Sigmoid colon (tissue), 7 donors: ENCODE measurements around the gene EFCAB10. TPM values are rescaled to one million over a fixed set of nuclear protein-coding genes. Genes with fewer than 3 reads are reported as not detected.
A peak's percentile ranks its signal among the peaks of the same experiment; 100 is the strongest.

ENCODE experiments used
- DNase-seq: peaks from one replicate; pipeline ENCODE4 v3.0.0-alpha.2; 2019
- H3K27ac ChIP-seq, 4 donors: fragments of 200-600 bp; sonication (generic); one replicate each; pipeline ENCODE4 v1.5.1; 2016 to 2019; ENCODE audit warnings: mild to moderate bottlenecking in 1 of 4
- H3K27me3 ChIP-seq, 3 donors: fragments of 200-600 bp; sonication (generic); one replicate each; pipeline ENCODE4 v1.5.1; 2019; ENCODE audit warnings: mild to moderate bottlenecking in 1 of 3
- H3K36me3 ChIP-seq, 4 donors: fragments of 200-600 bp; sonication (generic); one replicate each; pipeline ENCODE4 v1.5.1; 2016 to 2019
- H3K4me1 ChIP-seq, 4 donors: fragments of 200-600 bp; sonication (generic); one replicate each; pipeline ENCODE4 v1.5.1; 2017 to 2019
- H3K4me3 ChIP-seq, 4 donors: fragments of 200-600 bp; sonication (generic); one replicate each; pipeline ENCODE4 v1.5.1; 2017 to 2019; ENCODE audit warnings: mild to moderate bottlenecking in 2 of 4, moderate library complexity in 1 of 4
- H3K9me3 ChIP-seq, 4 donors: fragments of 200-600 bp in 3 of 4; sonication (generic) in 3 of 4; one replicate each; pipeline versions ENCODE4 v1.5.1 to v1.6.1; 2013 to 2019
- EP300 ChIP-seq, 4 donors: sonication (generic); formaldehyde crosslinking; IDR thresholded peaks; one replicate each; pipeline ENCODE4 v1.6.1; 2017; ENCODE audit warnings: antibody characterized with exemption in 4 of 4
- POLR2A ChIP-seq, 2 donors: fragments of 450-650 bp; IDR thresholded peaks; one replicate each; pipeline ENCODE4 v1.6.1; 2016; ENCODE audit warnings: antibody characterized with exemption in 2 of 2, mild to moderate bottlenecking in 2 of 2, moderate library complexity in 2 of 2
- POLR2AphosphoS5 ChIP-seq, 4 donors: sonication (generic); formaldehyde crosslinking; IDR thresholded peaks; one replicate each; pipeline ENCODE4 v1.6.1; 2017; ENCODE audit warnings: antibody characterized with exemption in 4 of 4
- WGBS, 2 donors: extraction: QIAGEN DNeasy Blood & Tissue Kit; methylation state at CpG; one replicate each; pipeline ENCODE4 v1.1.7; 2013; 5-methylcytosine and 5-hydroxymethylcytosine counted together
- intact Hi-C: fragments of 100-400 bp; cut with DNase I; formaldehyde crosslinking; loops from one replicate; pipeline ENCODE4 v1.15.1; 2023
- polyA plus RNA-seq, 3 donors: library from polyadenylated mRNA; stranded (reverse); fragments of 200-250 nt; gene quantifications; one replicate each; pipeline ENCODE4 v1.2.3, GENCODE V29; 2013
- total RNA-seq, 4 donors: library from RNA; depleted of rRNA; stranded (reverse); fragments of >200 nt; gene quantifications; one replicate each; pipeline ENCODE4 v1.1.0, GENCODE V29; 2016
- TF ChIP-seq, protein P1 (sequence below), 4 experiments: fragments of 450-650 bp in 3 of 4; fragments of 200-600 bp in 1 of 4; IDR thresholded peaks; one replicate each; pipeline ENCODE4 v1.5.1; 2016 to 2019; ENCODE audit warnings: antibody characterized with exemption in 4 of 4, mild to moderate bottlenecking in 3 of 4, moderate library complexity in 2 of 4
- donor health status: healthy with polysubstance abuse.
- donor health status: Bipolar disorder and iron deficiency.
- donor health status: healthy.

EFCAB10 gene
- total and polyA plus RNA-seq, 7 donors: 0.13 TPM; not detected in 6

GRCh38 chr7:105538339-105538738 lies 43.0 kb downstream of the EFCAB10 start:
- 78 to 83% methylated on average over 2 of the region's 2 CpGs for whole genome bisulfite sequencing, 2 donors
- Histone ChIP-seq H3K4me1 (peaks cover 0 to 13% (median 5%) of the 10 kb centered on the region in 4 donors), H3K4me3 (no peak overlapping the region), H3K27ac (no peak overlapping the region), H3K9me3 (no peaks in the 10 kb centered on the region), H3K27me3 (no peaks in the 10 kb centered on the region), H3K36me3 (peaks cover 8 to 78% (median 26%) of the 10 kb centered on the region in 4 donors)
- no peak for TF ChIP-seq EP300 (IDR thresholded peaks at IDR 0.05)
- TF ChIP-seq, protein P1, sequence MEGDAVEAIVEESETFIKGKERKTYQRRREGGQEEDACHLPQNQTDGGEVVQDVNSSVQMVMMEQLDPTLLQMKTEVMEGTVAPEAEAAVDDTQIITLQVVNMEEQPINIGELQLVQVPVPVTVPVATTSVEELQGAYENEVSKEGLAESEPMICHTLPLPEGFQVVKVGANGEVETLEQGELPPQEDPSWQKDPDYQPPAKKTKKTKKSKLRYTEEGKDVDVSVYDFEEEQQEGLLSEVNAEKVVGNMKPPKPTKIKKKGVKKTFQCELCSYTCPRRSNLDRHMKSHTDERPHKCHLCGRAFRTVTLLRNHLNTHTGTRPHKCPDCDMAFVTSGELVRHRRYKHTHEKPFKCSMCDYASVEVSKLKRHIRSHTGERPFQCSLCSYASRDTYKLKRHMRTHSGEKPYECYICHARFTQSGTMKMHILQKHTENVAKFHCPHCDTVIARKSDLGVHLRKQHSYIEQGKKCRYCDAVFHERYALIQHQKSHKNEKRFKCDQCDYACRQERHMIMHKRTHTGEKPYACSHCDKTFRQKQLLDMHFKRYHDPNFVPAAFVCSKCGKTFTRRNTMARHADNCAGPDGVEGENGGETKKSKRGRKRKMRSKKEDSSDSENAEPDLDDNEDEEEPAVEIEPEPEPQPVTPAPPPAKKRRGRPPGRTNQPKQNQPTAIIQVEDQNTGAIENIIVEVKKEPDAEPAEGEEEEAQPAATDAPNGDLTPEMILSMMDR (IDR thresholded peaks at IDR 0.05): no peak
- TF ChIP-seq POLR2AphosphoS5 (IDR thresholded peaks at IDR 0.05): no peak
- TF ChIP-seq POLR2A (IDR thresholded peaks at IDR 0.05): no peak
- intact Hi-C loops: no loop called here
- no peak for DNase-seq

DNA sequence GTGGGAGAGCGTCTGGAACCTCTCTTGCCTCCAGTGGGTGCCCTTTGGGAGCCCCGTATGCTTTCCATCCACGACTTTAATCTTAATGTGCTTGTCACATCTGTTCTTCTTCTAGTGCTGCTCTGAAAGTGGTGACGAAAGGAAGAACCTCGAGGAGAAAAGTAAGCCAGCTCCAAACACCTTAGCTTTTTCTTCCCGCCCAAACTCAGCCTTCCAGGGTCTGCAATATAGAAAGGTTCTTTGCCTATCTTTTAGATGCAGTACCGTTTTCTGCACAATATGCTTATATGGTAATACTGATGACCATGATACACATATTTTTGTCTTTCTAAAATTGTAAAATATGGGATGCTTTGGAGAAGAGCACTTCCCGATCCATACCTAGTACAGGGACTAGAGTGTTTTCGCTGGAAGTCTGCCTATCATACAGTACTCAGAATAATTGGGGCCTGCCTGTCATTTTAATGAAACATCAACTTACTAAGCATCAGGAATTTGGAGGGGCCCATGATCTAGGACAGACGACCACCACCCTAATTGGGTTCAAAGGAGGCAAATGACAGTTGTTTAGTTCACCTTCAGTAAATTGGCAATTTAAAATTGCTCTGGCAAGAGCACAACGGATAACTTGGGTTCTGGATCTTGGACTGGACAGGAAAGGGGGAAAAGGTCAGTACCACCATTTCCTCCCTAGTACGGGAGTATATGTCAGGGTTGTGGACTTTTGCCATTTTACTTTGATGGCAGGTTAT lies 48.4 kb downstream of the EFCAB10 start:
- DNase-seq: no peak
- Histone ChIP-seq H3K36me3 (peaks cover 0 to 23% (median 2%) of the 10 kb centered on the region in 4 donors), H3K27me3 (no peaks in the 10 kb centered on the region), H3K4me1 (peaks cover 0 to 27% (median 19%) of the 10 kb centered on the region in 4 donors), H3K27ac (peak overlapping the region; percentile 81 to 85 (median 84)), H3K4me3 (peak overlapping the region; percentile 76 to 88 (median 85)), H3K9me3 (no peaks in the 10 kb centered on the region)
- TF ChIP-seq POLR2A (IDR thresholded peaks at IDR 0.05) (no peak), EP300 (IDR thresholded peaks at IDR 0.05) (no peak), POLR2AphosphoS5 (IDR thresholded peaks at IDR 0.05) (no peak)
- TF ChIP-seq, protein P1 (IDR thresholded peaks at IDR 0.05): no peak
- 20 to 38% methylated on average over 12 of the region's 12 CpGs for WGBS, 2 donors
- intact Hi-C loops: no loop called here

DNA sequence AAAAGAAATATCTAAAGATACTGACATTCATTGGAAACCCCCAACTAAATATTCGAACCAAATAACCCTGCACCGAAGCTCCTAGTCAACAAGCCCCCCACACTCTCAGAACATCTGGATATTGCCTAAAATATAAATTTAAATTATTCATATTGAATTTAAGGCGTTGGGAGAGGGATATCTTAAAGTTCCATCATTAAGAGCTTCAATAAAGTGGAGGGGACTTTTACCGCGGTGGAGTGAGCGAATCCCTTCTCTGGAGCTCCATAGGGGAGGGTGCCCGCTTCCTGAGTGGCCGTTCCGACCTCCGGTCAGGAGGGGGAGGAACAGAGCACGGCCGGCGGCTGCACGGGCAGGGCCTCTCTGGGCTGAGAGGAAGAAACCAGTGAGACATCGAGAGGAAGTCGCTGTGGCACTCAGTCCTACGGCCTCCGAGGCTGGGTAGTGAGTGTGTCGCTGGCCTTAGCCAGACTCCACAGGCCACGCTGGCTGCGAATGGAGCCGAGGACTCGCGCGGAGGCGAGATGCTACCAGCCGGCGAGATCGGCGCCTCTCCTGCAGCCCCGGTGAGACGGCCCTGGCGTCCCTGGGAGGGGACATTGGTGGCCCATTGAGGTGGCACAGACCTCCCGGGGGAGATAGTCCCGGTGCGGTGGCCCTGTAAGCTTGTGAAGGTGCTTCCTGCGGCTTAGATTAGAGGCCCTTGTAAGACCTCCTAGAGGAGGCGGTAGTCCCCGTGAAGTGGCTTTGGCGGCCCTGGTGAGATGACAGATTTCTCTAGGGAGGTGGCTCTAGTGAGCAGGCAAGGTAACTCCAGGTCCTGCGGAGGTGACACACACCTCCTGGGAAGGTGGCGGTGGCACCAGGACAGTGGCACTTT lies 49.3 kb downstream of the EFCAB10 start, which contains the start of gene RINT1:
Gene RINT1 (plus strand): TSS at position 410 of the 880 bp plus-strand sequence. CDS start 115 bp downstream, at position 525.
- 1 to 2% methylated on average over 42 of the region's 42 CpGs for WGBS, 2 donors
- peaks cover 0 to 15% (median 0%) of the 10 kb centered on the region in 4 donors for H3K36me3 ChIP-seq
- H3K9me3 ChIP-seq: no peaks in the 10 kb centered on the region
- peak; percentile 94 for DNase-seq
- peak within 1 kb of the TSS; percentile 81 to 85 (median 84) for H3K27ac ChIP-seq
- peak within 1 kb of the TSS; percentile 76 to 88 (median 85) for H3K4me3 ChIP-seq
- H3K27me3 ChIP-seq: no peaks in the 10 kb centered on the region
- intact Hi-C loops: no loop called here
- H3K4me1 ChIP-seq: peaks cover 0 to 27% (median 19%) of the 10 kb centered on the region in 4 donors
- peak; percentile 43 to 84 (median 78) for TF ChIP-seq POLR2AphosphoS5 (IDR thresholded peaks at IDR 0.05)
- TF ChIP-seq, protein P1 (IDR thresholded peaks at IDR 0.05): peak in 2 of 4 experiments; percentile 47 to 71
- peak; percentile 28 to 53 for TF ChIP-seq POLR2A (IDR thresholded peaks at IDR 0.05)
- no peak for TF ChIP-seq EP300 (IDR thresholded peaks at IDR 0.05)

- Histone ChIP-seq H3K4me3 (no peak overlapping the region), H3K27me3 (no peaks in the 10 kb centered on the region), H3K4me1 (peaks cover 0 to 27% (median 19%) of the 10 kb centered on the region in 4 donors), H3K9me3 (no peaks in the 10 kb centered on the region), H3K36me3 (peaks cover 0 to 2% (median 0%) of the 10 kb centered on the region in 4 donors), H3K27ac (no peak overlapping the region)
- intact Hi-C loops: no loop called here
- no peak for TF ChIP-seq POLR2AphosphoS5 (IDR thresholded peaks at IDR 0.05)
- TF ChIP-seq, protein P1 (IDR thresholded peaks at IDR 0.05): no peak
- TF ChIP-seq POLR2A (IDR thresholded peaks at IDR 0.05): no peak
- TF ChIP-seq EP300 (IDR thresholded peaks at IDR 0.05): no peak
- 97% methylated on average over 20 of the region's 20 CpGs for WGBS, 2 donors
- no peak for DNase-seq
Observed at GRCh38 chr7:105530546-105530945, 50.7 kb downstream of the EFCAB10 start.
